Neutrophil (primary cell): Measurements from ENCODE around the gene TECTA.

ENCODE experiments used
- H3K27ac ChIP-seq: fragments of 200-600 bp; sonication (generic); 2 replicates; pipeline ENCODE4 v1.5.1; 2016; ENCODE audit warnings: mild to moderate bottlenecking, moderate library complexity
- H3K27me3 ChIP-seq: fragments of 200-600 bp; sonication (generic); 2 replicates; pipeline ENCODE4 v1.6.0; 2016; ENCODE audit warnings: mild to moderate bottlenecking
- H3K36me3 ChIP-seq: fragments of 200-600 bp; sonication (generic); 2 replicates; pipeline ENCODE4 v1.5.1; 2017
- H3K4me1 ChIP-seq, 2 experiments: fragments of 200-600 bp in 1 of 2; sonication (generic) in 1 of 2; 1 replicate in 1 of 2; 2 replicates in 1 of 2; pipeline versions ENCODE4 v1.5.1 to v1.6.1; 2013 to 2016; ENCODE audit warnings: low read depth in 1 of 2, low read length in 1 of 2, mild to moderate bottlenecking in 1 of 2, moderate library complexity in 1 of 2; ENCODE audit not compliant: control insufficient read depth in 1 of 2, insufficient read depth in 1 of 2
- H3K4me3 ChIP-seq, 2 experiments: fragments of 200-600 bp in 1 of 2; sonication (generic) in 1 of 2; 1 replicate in 1 of 2; 2 replicates in 1 of 2; pipeline ENCODE4 v1.5.1; 2013 to 2016; ENCODE audit warnings: low read depth in 1 of 2, low read length in 1 of 2, mild to moderate bottlenecking in 1 of 2, moderate library complexity in 1 of 2
- H3K9me3 ChIP-seq: fragments of 200-600 bp; sonication (generic); 2 replicates; pipeline ENCODE4 v1.5.1; 2016
- CTCF ChIP-seq: fragments of 200-600 bp; sonication (generic); IDR thresholded peaks from 2 replicates; pipeline ENCODE4 v1.5.1; 2016; ENCODE audit warnings: antibody characterized with exemption

Gene TECTA

GRCh38 chr11:121100943-121101342 is at the start of gene TECTA:
Gene TECTA, plus strand, starts transcription at chr11:121101243. Its CDS starts 1,423 bp downstream, at chr11:121102666.
- Histone ChIP-seq H3K36me3 (no peaks in the 10 kb centered on the region), H3K27ac (no peak within 1 kb of the TSS), H3K4me3 (no peak within 1 kb of the TSS), H3K4me1 (no peaks in the 10 kb centered on the region), H3K9me3 (no peaks in the 10 kb centered on the region), H3K27me3 (peaks cover 4% of the 10 kb centered on the region)
- TF ChIP-seq CTCF: no peak

GRCh38 chr11:121053244-121053643 is 47.8 kb upstream of the TECTA start:
- no peaks in the 10 kb centered on the region for H3K9me3 ChIP-seq

GRCh38 chr11:121054266-121054665 is 46.8 kb upstream of the TECTA start:
- no peaks in the 10 kb centered on the region for H3K4me1 ChIP-seq
- no peak overlapping the region for H3K27ac ChIP-seq
- H3K36me3 ChIP-seq: peaks cover 4% of the 10 kb centered on the region
- H3K9me3 ChIP-seq: no peaks in the 10 kb centered on the region
- H3K4me3 ChIP-seq: no peak overlapping the region
- TF ChIP-seq CTCF: no peak
- H3K27me3 ChIP-seq: no peaks in the 10 kb centered on the region

More at GRCh38 chr11:121053244-121053643, 47.8 kb upstream of the TECTA start:
- H3K4me3 ChIP-seq: no peak overlapping the region
- H3K4me1 ChIP-seq: no peaks in the 10 kb centered on the region
- no peaks in the 10 kb centered on the region for H3K27me3 ChIP-seq
- peaks cover 4% of the 10 kb centered on the region for H3K36me3 ChIP-seq
- no peak overlapping the region for H3K27ac ChIP-seq
- no peak for TF ChIP-seq CTCF

- Histone ChIP-seq H3K27me3 (no peaks in the 10 kb centered on the region), H3K27ac (no peak overlapping the region), H3K36me3 (peaks cover 4% of the 10 kb centered on the region), H3K4me1 (no peaks in the 10 kb centered on the region), H3K4me3 (no peak overlapping the region), H3K9me3 (no peaks in the 10 kb centered on the region)
- no peak for TF ChIP-seq CTCF
Measured at GRCh38 chr11:121055076-121055475, 46.0 kb upstream of the TECTA start.

GRCh38 chr11:121057922-121058321 is 43.1 kb upstream of the TECTA start:
- no peak for TF ChIP-seq CTCF
- Histone ChIP-seq H3K36me3 (peaks cover 4% of the 10 kb centered on the region), H3K4me1 (no peaks in the 10 kb centered on the region), H3K27ac (no peak overlapping the region), H3K27me3 (no peaks in the 10 kb centered on the region), H3K9me3 (no peaks in the 10 kb centered on the region), H3K4me3 (no peak overlapping the region)

GRCh38 chr11:121058941-121059340 is 42.1 kb upstream of the TECTA start:
- no peaks in the 10 kb centered on the region for H3K9me3 ChIP-seq
- no peaks in the 10 kb centered on the region for H3K4me1 ChIP-seq
- no peaks in the 10 kb centered on the region for H3K36me3 ChIP-seq
- TF ChIP-seq CTCF: no peak
- H3K27ac ChIP-seq: no peak overlapping the region
- no peak overlapping the region for H3K4me3 ChIP-seq
- no peaks in the 10 kb centered on the region for H3K27me3 ChIP-seq
